Tibial nerve (tissue), 3 donors: ENCODE results near the gene MBD2.

ENCODE experiments used
- POLR2A ChIP-seq, 2 donors: fragments of 450-650 bp; IDR thresholded peaks; one replicate each; pipeline ENCODE4 v1.6.1; 2017; ENCODE audit warnings: antibody characterized with exemption in 2 of 2, mild to moderate bottlenecking in 2 of 2, moderate library complexity in 2 of 2
- TF ChIP-seq, protein P1 (sequence below), 5 experiments: fragments of 200-600 bp in 3 of 5; fragments of 450-650 bp in 2 of 5; sonication (generic) in 3 of 5; IDR thresholded peaks; one replicate each; pipeline ENCODE4 v1.5.1; 2016 to 2019; ENCODE audit warnings: antibody characterized with exemption in 5 of 5, mild to moderate bottlenecking in 3 of 5, moderate library complexity in 2 of 5

DNA sequence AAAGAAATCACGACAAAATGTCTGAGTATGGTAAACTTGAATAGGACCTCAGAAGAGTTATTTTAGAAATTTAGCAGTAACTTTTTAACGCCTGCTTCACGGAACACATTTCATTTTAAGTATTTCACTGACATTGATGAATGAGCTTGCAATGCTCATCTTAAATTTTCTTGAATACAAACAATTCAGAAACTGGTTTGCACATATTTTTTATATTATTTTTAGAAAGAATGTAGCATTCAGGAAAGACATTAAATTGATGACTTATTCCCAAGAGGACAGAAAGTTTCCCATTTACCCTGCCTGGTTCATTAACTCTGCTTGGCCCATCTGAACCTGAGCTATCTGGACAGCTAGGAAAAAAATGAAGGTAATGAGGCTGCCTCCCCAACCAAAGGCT is 89.3 kb downstream of the MBD2 start:
- TF ChIP-seq, protein P1, sequence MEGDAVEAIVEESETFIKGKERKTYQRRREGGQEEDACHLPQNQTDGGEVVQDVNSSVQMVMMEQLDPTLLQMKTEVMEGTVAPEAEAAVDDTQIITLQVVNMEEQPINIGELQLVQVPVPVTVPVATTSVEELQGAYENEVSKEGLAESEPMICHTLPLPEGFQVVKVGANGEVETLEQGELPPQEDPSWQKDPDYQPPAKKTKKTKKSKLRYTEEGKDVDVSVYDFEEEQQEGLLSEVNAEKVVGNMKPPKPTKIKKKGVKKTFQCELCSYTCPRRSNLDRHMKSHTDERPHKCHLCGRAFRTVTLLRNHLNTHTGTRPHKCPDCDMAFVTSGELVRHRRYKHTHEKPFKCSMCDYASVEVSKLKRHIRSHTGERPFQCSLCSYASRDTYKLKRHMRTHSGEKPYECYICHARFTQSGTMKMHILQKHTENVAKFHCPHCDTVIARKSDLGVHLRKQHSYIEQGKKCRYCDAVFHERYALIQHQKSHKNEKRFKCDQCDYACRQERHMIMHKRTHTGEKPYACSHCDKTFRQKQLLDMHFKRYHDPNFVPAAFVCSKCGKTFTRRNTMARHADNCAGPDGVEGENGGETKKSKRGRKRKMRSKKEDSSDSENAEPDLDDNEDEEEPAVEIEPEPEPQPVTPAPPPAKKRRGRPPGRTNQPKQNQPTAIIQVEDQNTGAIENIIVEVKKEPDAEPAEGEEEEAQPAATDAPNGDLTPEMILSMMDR (IDR thresholded peaks at IDR 0.05), result no peak
- no peak for TF ChIP-seq POLR2A (IDR thresholded peaks at IDR 0.05)
